NCI-H524 (cell line): ENCODE data around the gene UTS2B.

Experiments
- DNase-seq, 2 experiments: peaks; one replicate each; lab custom pipeline; 2025; lab: John Stamatoyannopoulos, UW

UTS2B gene

GRCh38 chr3:191321019-191321767 is 9.1 kb downstream of the UTS2B start:
- DNase-seq, result no peak

- DNase-seq, result no peak
These were observed 10.0 kb downstream of the UTS2B start for GRCh38 chr3:191320316-191320715.

- DNase-seq, result no peak
These were observed 13.3 kb downstream of the UTS2B start for GRCh38 chr3:191316876-191317603.

- no peak for DNase-seq
These were observed 16.1 kb downstream of the UTS2B start for GRCh38 chr3:191314109-191314728.

- no peak for DNase-seq
These were observed 17.0 kb downstream of the UTS2B start for GRCh38 chr3:191313296-191313695.

- no peak for DNase-seq
These were observed 23.0 kb downstream of the UTS2B start for GRCh38 chr3:191307341-191307740.

- no peak for DNase-seq
These were observed 23.9 kb downstream of the UTS2B start for GRCh38 chr3:191306428-191306827.

GRCh38 chr3:191303596-191303995 is 26.7 kb downstream of the UTS2B start:
- DNase-seq, result no peak

- DNase-seq, result no peak
These were observed 27.9 kb downstream of the UTS2B start for GRCh38 chr3:191302451-191302850.

GRCh38 chr3:191301782-191302411 is 28.4 kb downstream of the UTS2B start:
- no peak for DNase-seq

GRCh38 chr3:191301017-191301416 is 29.3 kb downstream of the UTS2B start:
- DNase-seq, result no peak

GRCh38 chr3:191300422-191300821 is 29.9 kb downstream of the UTS2B start:
- no peak for DNase-seq

GRCh38 chr3:191298846-191299245 is 31.5 kb downstream of the UTS2B start:
- DNase-seq, result no peak

- no peak for DNase-seq
These were observed 34.2 kb downstream of the UTS2B start for GRCh38 chr3:191296041-191296541.

GRCh38 chr3:191294291-191294690 is 36.0 kb downstream of the UTS2B start:
- no peak for DNase-seq

GRCh38 chr3:191292243-191293015 is 37.9 kb downstream of the UTS2B start:
- no peak for DNase-seq

- no peak for DNase-seq
These were observed 39.9 kb downstream of the UTS2B start for GRCh38 chr3:191290311-191291025.

GRCh38 chr3:191283400-191283799 is 46.9 kb downstream of the UTS2B start:
- no peak for DNase-seq

- DNase-seq, result no peak
These were observed 47.8 kb downstream of the UTS2B start for GRCh38 chr3:191282251-191283185.

GRCh38 chr3:191280882-191281281 is 49.4 kb downstream of the UTS2B start:
- no peak for DNase-seq
